ENCODE measurements around the gene PDS5B.
A peak's percentile ranks its signal among the peaks of the same experiment; 100 is the strongest.

PDS5B gene

GRCh38 chr13:32733690-32734089 lies 147.4 kb downstream of the PDS5B start:
- DNase-seq: no peak

GRCh38 chr13:32734511-32734910 lies 148.3 kb downstream of the PDS5B start:
- DNase-seq: no peak

GRCh38 chr13:32735859-32736258 lies 149.6 kb downstream of the PDS5B start:
- DNase-seq: no peak

- no peak for DNase-seq
Measured at GRCh38 chr13:32736648-32737047, 150.4 kb downstream of the PDS5B start.

GRCh38 chr13:32737111-32737571 lies 150.9 kb downstream of the PDS5B start:
- no peak for DNase-seq

GRCh38 chr13:32737679-32738078 lies 151.4 kb downstream of the PDS5B start:
- DNase-seq: no peak

GRCh38 chr13:32745509-32745908 lies 159.3 kb downstream of the PDS5B start:
- DNase-seq: no peak

GRCh38 chr13:32746474-32746873 lies 160.2 kb downstream of the PDS5B start:
- DNase-seq: no peak

GRCh38 chr13:32748305-32748704 lies 162.1 kb downstream of the PDS5B start:
- no peak for DNase-seq

GRCh38 chr13:32751340-32751739 lies 165.1 kb downstream of the PDS5B start:
- DNase-seq: no peak

- DNase-seq: no peak
Measured at GRCh38 chr13:32752311-32752710, 166.1 kb downstream of the PDS5B start.

GRCh38 chr13:32752997-32753606 lies 166.8 kb downstream of the PDS5B start:
- DNase-seq: no peak

- no peak for DNase-seq
Measured at GRCh38 chr13:32754179-32754578, 167.9 kb downstream of the PDS5B start.

- no peak for DNase-seq
Measured at GRCh38 chr13:32759152-32759551, 172.9 kb downstream of the PDS5B start.

GRCh38 chr13:32761472-32761871 lies 175.2 kb downstream of the PDS5B start:
- no peak for DNase-seq

- no peak for DNase-seq
Measured at GRCh38 chr13:32779119-32779518, 192.9 kb downstream of the PDS5B start.

GRCh38 chr13:32781906-32782305 lies 195.7 kb downstream of the PDS5B start:
- DNase-seq: no peak

GRCh38 chr13:32783067-32783466 lies 196.8 kb downstream of the PDS5B start:
- DNase-seq: no peak

- DNase-seq: no peak
Measured at GRCh38 chr13:32790731-32791130, 204.5 kb downstream of the PDS5B start.

GRCh38 chr13:32791545-32792172 lies 205.4 kb downstream of the PDS5B start:
- DNase-seq: no peak

- DNase-seq: no peak
Measured at GRCh38 chr13:32796754-32797153, 210.5 kb downstream of the PDS5B start.

GRCh38 chr13:32802159-32802558 lies 215.9 kb downstream of the PDS5B start:
- no peak for DNase-seq

GRCh38 chr13:32804673-32805230 lies 218.5 kb downstream of the PDS5B start:
- DNase-seq: peak; percentile 31

- DNase-seq: no peak
Measured at GRCh38 chr13:32811297-32811800, 225.1 kb downstream of the PDS5B start.

Measured in NCI-H1436 treated with DMSO at 0.1 percent for 48 hours (cell line).